GM19035 (cell line): ENCODE data around the gene AMOT.

Experiments
- ATAC-seq: cut with Tn5 transposase; IDR thresholded peaks from one replicate; pipeline ENCODE4 v1.9.1; 2021; ENCODE audit not compliant: unreplicated experiment

Gene AMOT

GRCh38 chrX:112751076-112751475 is 89.6 kb downstream of the AMOT start:
- no peak for ATAC-seq

- ATAC-seq, result no peak
These were observed 93.6 kb downstream of the AMOT start for GRCh38 chrX:112746812-112747595.

- peak; percentile 66 for ATAC-seq
These were observed 102.1 kb downstream of the AMOT start for GRCh38 chrX:112738347-112739033.

GRCh38 chrX:112736310-112736709 is 104.3 kb downstream of the AMOT start:
- ATAC-seq, result no peak

- no peak for ATAC-seq
These were observed 105.5 kb downstream of the AMOT start for GRCh38 chrX:112735147-112735546.

GRCh38 chrX:112734290-112734689 is 106.3 kb downstream of the AMOT start:
- no peak for ATAC-seq

- no peak for ATAC-seq
These were observed 108.8 kb downstream of the AMOT start for GRCh38 chrX:112731793-112732192.
